ENCODE results near the gene SIL1.
A peak's percentile ranks its signal among the peaks of the same experiment; 100 is the strongest.

DNA sequence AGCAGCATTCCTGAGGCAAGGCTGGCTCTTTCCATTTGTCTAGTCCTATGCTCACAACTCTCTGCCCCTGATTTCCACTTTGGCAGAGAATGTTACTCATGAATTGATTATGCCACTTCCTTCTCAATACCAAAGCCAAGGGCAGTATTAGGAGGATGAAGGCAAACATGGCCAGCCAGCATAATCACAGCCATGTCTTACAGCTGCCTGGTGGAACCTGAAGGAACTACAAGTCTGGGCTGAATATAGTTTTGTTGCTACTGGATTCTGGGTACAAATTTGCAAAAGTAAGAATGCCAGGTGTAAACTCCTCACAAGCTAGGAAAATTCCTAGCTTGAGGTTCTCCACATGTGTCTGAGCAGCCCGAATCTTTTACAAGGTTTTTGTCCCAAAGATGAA is 4.2 kb downstream of the SIL1 start:
- TF ChIP-seq, protein P1, sequence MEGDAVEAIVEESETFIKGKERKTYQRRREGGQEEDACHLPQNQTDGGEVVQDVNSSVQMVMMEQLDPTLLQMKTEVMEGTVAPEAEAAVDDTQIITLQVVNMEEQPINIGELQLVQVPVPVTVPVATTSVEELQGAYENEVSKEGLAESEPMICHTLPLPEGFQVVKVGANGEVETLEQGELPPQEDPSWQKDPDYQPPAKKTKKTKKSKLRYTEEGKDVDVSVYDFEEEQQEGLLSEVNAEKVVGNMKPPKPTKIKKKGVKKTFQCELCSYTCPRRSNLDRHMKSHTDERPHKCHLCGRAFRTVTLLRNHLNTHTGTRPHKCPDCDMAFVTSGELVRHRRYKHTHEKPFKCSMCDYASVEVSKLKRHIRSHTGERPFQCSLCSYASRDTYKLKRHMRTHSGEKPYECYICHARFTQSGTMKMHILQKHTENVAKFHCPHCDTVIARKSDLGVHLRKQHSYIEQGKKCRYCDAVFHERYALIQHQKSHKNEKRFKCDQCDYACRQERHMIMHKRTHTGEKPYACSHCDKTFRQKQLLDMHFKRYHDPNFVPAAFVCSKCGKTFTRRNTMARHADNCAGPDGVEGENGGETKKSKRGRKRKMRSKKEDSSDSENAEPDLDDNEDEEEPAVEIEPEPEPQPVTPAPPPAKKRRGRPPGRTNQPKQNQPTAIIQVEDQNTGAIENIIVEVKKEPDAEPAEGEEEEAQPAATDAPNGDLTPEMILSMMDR (IDR thresholded peaks at IDR 0.05) = peak in 2 of 4 experiments; percentile 8 to 19
- TF ChIP-seq POLR2A (IDR thresholded peaks at IDR 0.05) = no peak
- no peak for TF ChIP-seq POLR2AphosphoS5 (IDR thresholded peaks at IDR 0.05)
